ENCODE data around the gene KRT84.
A peak's percentile ranks its signal among the peaks of the same experiment; 100 is the strongest.

KRT84 gene

GRCh38 chr12:52379536-52379935, 5.9 kb downstream of the KRT84 start:
- TF ChIP-seq POLR2A (IDR thresholded peaks at IDR 0.05; ENCODE audit: low read depth, low read length) (no peak), POLR2AphosphoS5 (IDR thresholded peaks at IDR 0.05; ENCODE audit: low read depth, low read length) (no peak), TAF1 (IDR thresholded peaks at IDR 0.05; ENCODE audit: borderline replicate concordance, low read depth, low read length) (no peak)
- FAIRE-seq: no peak
- no peak for DNase-seq (ENCODE audit: insufficient read length)

- FAIRE-seq (no peak), DNase-seq (ENCODE audit: insufficient read length) (no peak)
- TF ChIP-seq POLR2A (IDR thresholded peaks at IDR 0.05; ENCODE audit: low read depth, low read length) (no peak), TAF1 (IDR thresholded peaks at IDR 0.05; ENCODE audit: borderline replicate concordance, low read depth, low read length) (no peak), POLR2AphosphoS5 (IDR thresholded peaks at IDR 0.05; ENCODE audit: low read depth, low read length) (no peak)
Measured at GRCh38 chr12:52378091-52378490, 7.4 kb downstream of the KRT84 start.

GRCh38 chr12:52377266-52377665, 8.2 kb downstream of the KRT84 start:
- TF ChIP-seq TAF1 (IDR thresholded peaks at IDR 0.05; ENCODE audit: borderline replicate concordance, low read depth, low read length) (no peak), POLR2AphosphoS5 (IDR thresholded peaks at IDR 0.05; ENCODE audit: low read depth, low read length) (no peak), POLR2A (IDR thresholded peaks at IDR 0.05; ENCODE audit: low read depth, low read length) (no peak)
- DNase-seq (ENCODE audit: insufficient read length) (no peak), FAIRE-seq (no peak)

- FAIRE-seq: peak; percentile 38
- peak; percentile 53 for DNase-seq (ENCODE audit: insufficient read length)
Measured at GRCh38 chr12:52372216-52373154, 13.0 kb downstream of the KRT84 start.

GRCh38 chr12:52371716-52372115, 13.7 kb downstream of the KRT84 start:
- no peak for FAIRE-seq
- TF ChIP-seq TAF1 (IDR thresholded peaks at IDR 0.05; ENCODE audit: borderline replicate concordance, low read depth, low read length): no peak
- no peak for TF ChIP-seq POLR2AphosphoS5 (IDR thresholded peaks at IDR 0.05; ENCODE audit: low read depth, low read length)

More at GRCh38 chr12:52372216-52373154, 13.0 kb downstream of the KRT84 start:
- no peak for TF ChIP-seq TAF1 (IDR thresholded peaks at IDR 0.05; ENCODE audit: borderline replicate concordance, low read depth, low read length)
- TF ChIP-seq POLR2AphosphoS5 (IDR thresholded peaks at IDR 0.05; ENCODE audit: low read depth, low read length): no peak
- no peak for TF ChIP-seq POLR2A (IDR thresholded peaks at IDR 0.05; ENCODE audit: low read depth, low read length)

GRCh38 chr12:52370926-52371608, 14.4 kb downstream of the KRT84 start:
- FAIRE-seq (no peak), DNase-seq (ENCODE audit: insufficient read length) (no peak)
- no peak for TF ChIP-seq POLR2AphosphoS5 (IDR thresholded peaks at IDR 0.05; ENCODE audit: low read depth, low read length)
- no peak for TF ChIP-seq POLR2A (IDR thresholded peaks at IDR 0.05; ENCODE audit: low read depth, low read length)
- TF ChIP-seq TAF1 (IDR thresholded peaks at IDR 0.05; ENCODE audit: borderline replicate concordance, low read depth, low read length): no peak

More at GRCh38 chr12:52371716-52372115, 13.7 kb downstream of the KRT84 start:
- DNase-seq (ENCODE audit: insufficient read length): no peak

GRCh38 chr12:52369809-52370208, 15.6 kb downstream of the KRT84 start:
- FAIRE-seq: no peak
- TF ChIP-seq POLR2A (IDR thresholded peaks at IDR 0.05; ENCODE audit: low read depth, low read length) (no peak), TAF1 (IDR thresholded peaks at IDR 0.05; ENCODE audit: borderline replicate concordance, low read depth, low read length) (no peak), POLR2AphosphoS5 (IDR thresholded peaks at IDR 0.05; ENCODE audit: low read depth, low read length) (no peak)
- no peak for DNase-seq (ENCODE audit: insufficient read length)

- FAIRE-seq: no peak
- no peak for DNase-seq (ENCODE audit: insufficient read length)
- TF ChIP-seq TAF1 (IDR thresholded peaks at IDR 0.05; ENCODE audit: borderline replicate concordance, low read depth, low read length) (no peak), POLR2AphosphoS5 (IDR thresholded peaks at IDR 0.05; ENCODE audit: low read depth, low read length) (no peak), POLR2A (IDR thresholded peaks at IDR 0.05; ENCODE audit: low read depth, low read length) (no peak)
Measured at GRCh38 chr12:52369211-52369610, 16.2 kb downstream of the KRT84 start.

- FAIRE-seq: no peak
- DNase-seq (ENCODE audit: insufficient read length): no peak
- no peak for TF ChIP-seq POLR2AphosphoS5 (IDR thresholded peaks at IDR 0.05; ENCODE audit: low read depth, low read length)
- TF ChIP-seq POLR2A (IDR thresholded peaks at IDR 0.05; ENCODE audit: low read depth, low read length): no peak
- TF ChIP-seq TAF1 (IDR thresholded peaks at IDR 0.05; ENCODE audit: borderline replicate concordance, low read depth, low read length): no peak
Measured at GRCh38 chr12:52368508-52368907, 16.9 kb downstream of the KRT84 start.

GRCh38 chr12:52367876-52368275, 17.6 kb downstream of the KRT84 start:
- FAIRE-seq (no peak), DNase-seq (ENCODE audit: insufficient read length) (no peak)
- TF ChIP-seq POLR2AphosphoS5 (IDR thresholded peaks at IDR 0.05; ENCODE audit: low read depth, low read length) (no peak), POLR2A (IDR thresholded peaks at IDR 0.05; ENCODE audit: low read depth, low read length) (no peak), TAF1 (IDR thresholded peaks at IDR 0.05; ENCODE audit: borderline replicate concordance, low read depth, low read length) (no peak)

- TF ChIP-seq POLR2A (IDR thresholded peaks at IDR 0.05; ENCODE audit: low read depth, low read length): no peak
- TF ChIP-seq TAF1 (IDR thresholded peaks at IDR 0.05; ENCODE audit: borderline replicate concordance, low read depth, low read length): no peak
- no peak for TF ChIP-seq POLR2AphosphoS5 (IDR thresholded peaks at IDR 0.05; ENCODE audit: low read depth, low read length)
- DNase-seq (ENCODE audit: insufficient read length) (no peak), FAIRE-seq (no peak)
Measured at GRCh38 chr12:52366738-52367485, 18.5 kb downstream of the KRT84 start, which contains the start of gene KRT85. TSS of gene KRT85 (minus strand) at chr12:52367481. CDS start at chr12:52367405, 76 bp downstream.
